NT2/D1 (cell line): ENCODE data around the gene VPS16.

Experiments
- SUZ12 ChIP-seq: IDR thresholded peaks from 2 replicates; pipeline ENCODE4 v1.6.1; 2011; ENCODE audit not compliant: insufficient read length, insufficient read depth; ENCODE audit errors: extremely low read depth
- ZNF274 ChIP-seq: IDR thresholded peaks from 2 replicates; pipeline ENCODE4 v1.6.1; 2011; ENCODE audit warnings: mild to moderate bottlenecking, low read depth, low read length

DNA sequence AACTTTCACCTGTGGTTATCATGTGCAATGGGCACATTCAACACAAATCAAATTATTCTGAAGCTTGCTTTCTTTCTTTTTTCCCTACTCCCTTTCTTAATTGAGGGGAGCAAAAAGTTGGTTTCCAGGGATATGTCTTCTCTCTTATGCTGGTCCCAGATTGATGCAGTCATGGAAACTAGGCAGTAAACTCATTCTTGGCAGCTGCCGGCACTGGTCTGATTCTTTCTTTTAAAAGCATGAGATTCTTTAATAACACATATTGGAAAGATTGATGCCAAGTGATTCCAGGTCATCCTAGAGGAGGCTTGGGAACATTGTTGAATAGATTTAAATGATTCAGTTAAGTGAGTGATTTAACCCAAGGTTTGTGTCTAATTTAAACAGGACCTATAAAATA lies 61.7 kb downstream of the VPS16 start:
- TF ChIP-seq ZNF274 (no peak), SUZ12 (no peak)
